ENCODE data around the gene CAD.

Gene CAD

DNA sequence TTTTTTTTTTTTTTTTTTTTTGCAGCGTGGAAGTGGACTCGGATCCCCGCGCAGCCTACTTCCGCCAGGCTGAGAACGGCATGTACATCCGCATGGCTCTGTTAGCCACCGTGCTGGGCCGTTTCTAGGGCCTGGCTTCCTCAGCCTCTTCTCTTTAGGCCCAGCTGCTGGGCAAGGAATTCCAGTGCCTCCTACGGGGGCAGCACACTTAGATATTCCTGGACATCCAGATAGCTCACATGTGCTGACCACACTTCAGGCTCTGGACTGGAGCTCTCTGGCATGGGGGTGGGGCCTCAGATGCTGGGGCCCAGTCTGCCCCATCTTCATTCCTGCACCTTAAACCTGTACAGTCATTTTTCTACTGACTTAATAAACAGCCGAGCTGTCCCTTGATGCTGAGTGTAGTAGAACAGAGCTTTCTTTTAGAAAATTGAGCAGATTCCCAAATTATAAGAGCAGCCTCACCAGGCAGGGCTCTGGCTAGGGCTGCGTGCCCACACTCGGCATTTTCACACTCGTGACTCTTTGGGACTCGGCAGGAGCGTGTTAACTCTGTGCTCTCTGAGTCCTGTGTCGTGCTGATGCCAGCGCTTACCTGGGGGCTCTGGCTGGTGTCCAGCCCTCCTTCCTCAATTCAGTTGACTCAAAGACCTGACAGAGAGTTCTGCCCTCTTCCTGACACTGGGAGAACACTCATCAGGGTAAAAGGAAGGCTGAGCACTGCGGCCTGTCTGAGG, 26.4 kb downstream of the CAD start:
- H3F3A ChIP-seq (ENCODE audit: low read depth): no peaks in the 10 kb centered on the region
- peaks cover 61% of the 10 kb centered on the region; the same call in 1 of the 2 replicates for H3K36me3 ChIP-seq (ENCODE audit: insufficient read depth, low read length)
- no peaks in the 10 kb centered on the region for H3K79me2 ChIP-seq (ENCODE audit: insufficient read depth, low read length)
- H3K4me3 ChIP-seq (ENCODE audit: low read length, poor library complexity, severe bottlenecking): no peak overlapping the region
- H2AFZ ChIP-seq (ENCODE audit: low read length): no peak overlapping the region
- H3K4me2 ChIP-seq (ENCODE audit: low read depth, low read length, poor library complexity, severe bottlenecking): no peak overlapping the region
- TF ChIP-seq EZH2phosphoT487 (IDR thresholded peaks at IDR 0.05; ENCODE audit: borderline replicate concordance): no peak
- TF ChIP-seq, protein P1, sequence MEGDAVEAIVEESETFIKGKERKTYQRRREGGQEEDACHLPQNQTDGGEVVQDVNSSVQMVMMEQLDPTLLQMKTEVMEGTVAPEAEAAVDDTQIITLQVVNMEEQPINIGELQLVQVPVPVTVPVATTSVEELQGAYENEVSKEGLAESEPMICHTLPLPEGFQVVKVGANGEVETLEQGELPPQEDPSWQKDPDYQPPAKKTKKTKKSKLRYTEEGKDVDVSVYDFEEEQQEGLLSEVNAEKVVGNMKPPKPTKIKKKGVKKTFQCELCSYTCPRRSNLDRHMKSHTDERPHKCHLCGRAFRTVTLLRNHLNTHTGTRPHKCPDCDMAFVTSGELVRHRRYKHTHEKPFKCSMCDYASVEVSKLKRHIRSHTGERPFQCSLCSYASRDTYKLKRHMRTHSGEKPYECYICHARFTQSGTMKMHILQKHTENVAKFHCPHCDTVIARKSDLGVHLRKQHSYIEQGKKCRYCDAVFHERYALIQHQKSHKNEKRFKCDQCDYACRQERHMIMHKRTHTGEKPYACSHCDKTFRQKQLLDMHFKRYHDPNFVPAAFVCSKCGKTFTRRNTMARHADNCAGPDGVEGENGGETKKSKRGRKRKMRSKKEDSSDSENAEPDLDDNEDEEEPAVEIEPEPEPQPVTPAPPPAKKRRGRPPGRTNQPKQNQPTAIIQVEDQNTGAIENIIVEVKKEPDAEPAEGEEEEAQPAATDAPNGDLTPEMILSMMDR (conservative IDR thresholded peaks at IDR 0.05; ENCODE audit: low read length): no peak
- no peak overlapping the region for H3K9ac ChIP-seq (ENCODE audit: low read depth, low read length, poor library complexity, severe bottlenecking)
- no peaks in the 10 kb centered on the region for H4K20me1 ChIP-seq (ENCODE audit: insufficient read depth, low read length, poor library complexity, severe bottlenecking)
- H3K9me3 ChIP-seq (ENCODE audit: insufficient read depth, low read depth, low read length): no peaks in the 10 kb centered on the region
- no peaks in the 10 kb centered on the region for H3K9me2 ChIP-seq (replicated peaks; ENCODE audit: low read depth, low read length)
- peaks cover 8% of the 10 kb centered on the region for H3K4me1 ChIP-seq (ENCODE audit: insufficient read depth, low read length, poor library complexity, severe bottlenecking)
- no peaks in the 10 kb centered on the region for H3K27me3 ChIP-seq (ENCODE audit: insufficient read depth, low read length, poor library complexity, severe bottlenecking)

- Histone ChIP-seq H3K9ac (ENCODE audit: low read depth, low read length, poor library complexity, severe bottlenecking) (no peak overlapping the region), H3F3A (ENCODE audit: low read depth) (no peaks in the 10 kb centered on the region), H2AFZ (ENCODE audit: low read length) (no peak overlapping the region), H3K4me1 (ENCODE audit: insufficient read depth, low read length, poor library complexity, severe bottlenecking) (peaks cover 8% of the 10 kb centered on the region), H3K9me2 (replicated peaks; ENCODE audit: low read depth, low read length) (no peaks in the 10 kb centered on the region), H3K36me3 (ENCODE audit: insufficient read depth, low read length) (peaks cover 46% of the 10 kb centered on the region; the same call in 1 of the 2 replicates), H3K4me2 (ENCODE audit: low read depth, low read length, poor library complexity, severe bottlenecking) (no peak overlapping the region), H4K20me1 (ENCODE audit: insufficient read depth, low read length, poor library complexity, severe bottlenecking) (no peaks in the 10 kb centered on the region), H3K4me3 (ENCODE audit: low read length, poor library complexity, severe bottlenecking) (no peak overlapping the region), H3K9me3 (ENCODE audit: insufficient read depth, low read depth, low read length) (no peaks in the 10 kb centered on the region), H3K79me2 (ENCODE audit: insufficient read depth, low read length) (no peaks in the 10 kb centered on the region), H3K27me3 (ENCODE audit: insufficient read depth, low read length, poor library complexity, severe bottlenecking) (no peaks in the 10 kb centered on the region)
- TF ChIP-seq, protein P1 (conservative IDR thresholded peaks at IDR 0.05; ENCODE audit: low read length): no peak
- TF ChIP-seq EZH2phosphoT487 (IDR thresholded peaks at IDR 0.05; ENCODE audit: borderline replicate concordance): no peak
These were observed 27.9 kb downstream of the CAD start for GRCh38 chr2:27245116-27245515.

- Histone ChIP-seq H3K4me3 (ENCODE audit: low read length, poor library complexity, severe bottlenecking) (no peak overlapping the region), H3K4me2 (ENCODE audit: low read depth, low read length, poor library complexity, severe bottlenecking) (no peak overlapping the region), H3K9me3 (ENCODE audit: insufficient read depth, low read depth, low read length) (no peaks in the 10 kb centered on the region), H3K4me1 (ENCODE audit: insufficient read depth, low read length, poor library complexity, severe bottlenecking) (peaks cover 8% of the 10 kb centered on the region), H3K9ac (ENCODE audit: low read depth, low read length, poor library complexity, severe bottlenecking) (no peak overlapping the region), H3F3A (ENCODE audit: low read depth) (no peaks in the 10 kb centered on the region), H3K27me3 (ENCODE audit: insufficient read depth, low read length, poor library complexity, severe bottlenecking) (no peaks in the 10 kb centered on the region), H3K9me2 (replicated peaks; ENCODE audit: low read depth, low read length) (no peaks in the 10 kb centered on the region), H2AFZ (ENCODE audit: low read length) (no peak overlapping the region), H3K79me2 (ENCODE audit: insufficient read depth, low read length) (no peaks in the 10 kb centered on the region), H4K20me1 (ENCODE audit: insufficient read depth, low read length, poor library complexity, severe bottlenecking) (no peaks in the 10 kb centered on the region), H3K36me3 (ENCODE audit: insufficient read depth, low read length) (peaks cover 41% of the 10 kb centered on the region; the same call in 1 of the 2 replicates)
- TF ChIP-seq, protein P1 (conservative IDR thresholded peaks at IDR 0.05; ENCODE audit: low read length): no peak
- no peak for TF ChIP-seq EZH2phosphoT487 (IDR thresholded peaks at IDR 0.05; ENCODE audit: borderline replicate concordance)
These were observed 28.5 kb downstream of the CAD start for GRCh38 chr2:27245626-27246025.
